Measurements from ENCODE around the gene MYO1B.

The MYO1B gene

DNA sequence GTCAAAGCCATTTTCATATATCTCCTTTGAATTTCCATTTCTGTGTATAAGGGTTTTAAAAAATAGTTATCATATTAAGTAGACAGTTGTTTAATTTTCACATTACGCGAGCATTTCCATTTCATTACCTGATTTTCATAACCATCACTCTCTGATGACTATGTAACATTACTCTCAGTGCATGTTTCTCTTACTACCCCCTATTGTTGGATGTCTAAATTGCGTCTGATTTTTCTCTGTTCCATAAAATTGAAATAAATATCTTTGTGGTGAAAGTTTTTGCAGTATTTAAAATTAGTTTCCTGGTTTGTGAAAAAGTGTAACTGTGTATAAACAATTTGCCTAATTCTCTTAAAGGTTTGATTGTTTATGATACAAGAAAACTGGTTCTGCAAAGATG lies 123.8 kb downstream of the MYO1B start:
- Histone ChIP-seq H4K20me1 (ENCODE audit: low read depth, low read length) (no peaks in the 10 kb centered on the region), H3K4me3 (ENCODE audit: insufficient read depth, low read length, poor library complexity, severe bottlenecking) (no peak overlapping the region), H2AFZ (ENCODE audit: low read depth, low read length, severe bottlenecking) (no peak overlapping the region), H3K27me3 (ENCODE audit: low read length) (no peaks in the 10 kb centered on the region; the same call in 1 of the 2 replicates), H3K9ac (ENCODE audit: low read length) (no peak overlapping the region), H3K79me2 (ENCODE audit: insufficient read depth, low read length) (no peaks in the 10 kb centered on the region), H3K9me3 (ENCODE audit: insufficient read depth, low read length) (no peaks in the 10 kb centered on the region), H3K9me2 (replicated peaks; ENCODE audit: insufficient read depth, low read length) (no peaks in the 10 kb centered on the region), H3K4me2 (ENCODE audit: low read depth, low read length, poor library complexity, severe bottlenecking) (no peak overlapping the region), H3K27ac (ENCODE audit: low read depth, low read length) (no peak overlapping the region), H3K36me3 (ENCODE audit: low read length) (no peaks in the 10 kb centered on the region), H3F3A (ENCODE audit: insufficient read depth) (no peaks in the 10 kb centered on the region)
- TF ChIP-seq, protein P1, sequence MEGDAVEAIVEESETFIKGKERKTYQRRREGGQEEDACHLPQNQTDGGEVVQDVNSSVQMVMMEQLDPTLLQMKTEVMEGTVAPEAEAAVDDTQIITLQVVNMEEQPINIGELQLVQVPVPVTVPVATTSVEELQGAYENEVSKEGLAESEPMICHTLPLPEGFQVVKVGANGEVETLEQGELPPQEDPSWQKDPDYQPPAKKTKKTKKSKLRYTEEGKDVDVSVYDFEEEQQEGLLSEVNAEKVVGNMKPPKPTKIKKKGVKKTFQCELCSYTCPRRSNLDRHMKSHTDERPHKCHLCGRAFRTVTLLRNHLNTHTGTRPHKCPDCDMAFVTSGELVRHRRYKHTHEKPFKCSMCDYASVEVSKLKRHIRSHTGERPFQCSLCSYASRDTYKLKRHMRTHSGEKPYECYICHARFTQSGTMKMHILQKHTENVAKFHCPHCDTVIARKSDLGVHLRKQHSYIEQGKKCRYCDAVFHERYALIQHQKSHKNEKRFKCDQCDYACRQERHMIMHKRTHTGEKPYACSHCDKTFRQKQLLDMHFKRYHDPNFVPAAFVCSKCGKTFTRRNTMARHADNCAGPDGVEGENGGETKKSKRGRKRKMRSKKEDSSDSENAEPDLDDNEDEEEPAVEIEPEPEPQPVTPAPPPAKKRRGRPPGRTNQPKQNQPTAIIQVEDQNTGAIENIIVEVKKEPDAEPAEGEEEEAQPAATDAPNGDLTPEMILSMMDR (IDR thresholded peaks at IDR 0.05; ENCODE audit: insufficient read depth, low read length, poor library complexity, severe bottlenecking), result no peak
- no peak for TF ChIP-seq EZH2phosphoT487 (conservative IDR thresholded peaks at IDR 0.05; ENCODE audit: low read length)

DNA sequence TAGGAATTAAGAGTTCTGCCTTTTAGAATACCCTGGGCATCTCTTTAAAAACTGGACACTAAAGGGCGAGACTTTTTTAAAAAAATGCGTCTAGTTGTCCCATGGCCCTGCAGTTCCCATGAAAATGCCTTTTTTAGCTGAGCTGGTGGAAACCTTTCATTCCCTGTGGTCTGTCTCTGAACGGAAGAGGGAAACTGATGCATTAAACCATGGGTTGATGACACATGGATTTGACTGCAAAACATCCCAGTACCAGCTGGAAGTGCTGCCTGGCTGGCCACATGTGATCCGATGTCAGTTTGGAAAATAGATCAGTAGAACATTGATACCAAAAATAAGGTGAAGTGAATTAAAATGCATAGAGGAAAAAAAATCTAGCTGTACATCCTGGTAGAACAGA lies 129.2 kb downstream of the MYO1B start:
- no peak overlapping the region for H3K4me3 ChIP-seq (ENCODE audit: insufficient read depth, low read length, poor library complexity, severe bottlenecking)
- no peak overlapping the region for H3K27ac ChIP-seq (ENCODE audit: low read depth, low read length)
- H3K9ac ChIP-seq (ENCODE audit: low read length), result no peak overlapping the region
- no peaks in the 10 kb centered on the region for H3F3A ChIP-seq (ENCODE audit: insufficient read depth)
- no peak overlapping the region for H3K4me2 ChIP-seq (ENCODE audit: low read depth, low read length, poor library complexity, severe bottlenecking)
- H3K27me3 ChIP-seq (ENCODE audit: low read length), result no peaks in the 10 kb centered on the region
- no peaks in the 10 kb centered on the region for H3K79me2 ChIP-seq (ENCODE audit: insufficient read depth, low read length)
- no peak for TF ChIP-seq EZH2phosphoT487 (conservative IDR thresholded peaks at IDR 0.05; ENCODE audit: low read length)
- TF ChIP-seq, protein P1 (IDR thresholded peaks at IDR 0.05; ENCODE audit: insufficient read depth, low read length, poor library complexity, severe bottlenecking), result no peak
- no peaks in the 10 kb centered on the region for H4K20me1 ChIP-seq (ENCODE audit: low read depth, low read length)
- no peak overlapping the region for H2AFZ ChIP-seq (ENCODE audit: low read depth, low read length, severe bottlenecking)
- H3K36me3 ChIP-seq (ENCODE audit: low read length), result no peaks in the 10 kb centered on the region
- no peaks in the 10 kb centered on the region for H3K9me3 ChIP-seq (ENCODE audit: insufficient read depth, low read length)
- H3K9me2 ChIP-seq (replicated peaks; ENCODE audit: insufficient read depth, low read length), result no peaks in the 10 kb centered on the region

DNA sequence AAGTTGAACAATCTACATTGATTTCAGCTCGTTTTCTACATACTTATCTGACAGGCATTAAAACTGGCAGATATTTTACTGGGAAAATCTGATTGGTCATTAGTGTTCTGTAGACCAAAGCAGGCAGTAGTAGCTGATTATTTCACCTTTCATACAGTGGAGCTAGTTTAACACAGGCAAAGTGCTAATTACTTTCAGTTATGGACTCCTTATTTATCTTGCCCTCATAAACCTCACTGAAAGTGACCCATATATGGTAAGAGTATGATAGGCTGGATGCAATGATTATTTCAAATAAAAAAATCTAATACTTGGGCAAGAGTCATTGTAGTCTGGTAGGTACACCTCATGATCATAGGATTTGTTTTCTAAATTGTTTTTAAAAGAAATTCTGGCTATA lies 129.7 kb downstream of the MYO1B start:
- Histone ChIP-seq H3K27ac (ENCODE audit: low read depth, low read length) (no peak overlapping the region), H3K9me3 (ENCODE audit: insufficient read depth, low read length) (no peaks in the 10 kb centered on the region), H3F3A (ENCODE audit: insufficient read depth) (no peaks in the 10 kb centered on the region), H3K4me3 (ENCODE audit: insufficient read depth, low read length, poor library complexity, severe bottlenecking) (no peak overlapping the region), H3K36me3 (ENCODE audit: low read length) (no peaks in the 10 kb centered on the region), H3K4me2 (ENCODE audit: low read depth, low read length, poor library complexity, severe bottlenecking) (no peak overlapping the region), H2AFZ (ENCODE audit: low read depth, low read length, severe bottlenecking) (no peak overlapping the region), H4K20me1 (ENCODE audit: low read depth, low read length) (no peaks in the 10 kb centered on the region), H3K9ac (ENCODE audit: low read length) (no peak overlapping the region), H3K79me2 (ENCODE audit: insufficient read depth, low read length) (no peaks in the 10 kb centered on the region), H3K9me2 (replicated peaks; ENCODE audit: insufficient read depth, low read length) (no peaks in the 10 kb centered on the region), H3K27me3 (ENCODE audit: low read length) (no peaks in the 10 kb centered on the region)
- TF ChIP-seq, protein P1 (IDR thresholded peaks at IDR 0.05; ENCODE audit: insufficient read depth, low read length, poor library complexity, severe bottlenecking), result no peak
- no peak for TF ChIP-seq EZH2phosphoT487 (conservative IDR thresholded peaks at IDR 0.05; ENCODE audit: low read length)

All from SU-DHL-6 (cell line).